Loucy (cell line): ENCODE data around the gene LIMA1.
"Not testable (repeated sequence)": the region's sequence is repeated elsewhere in the genome, so short reads cannot be mapped to it uniquely, and the experiment has no call there.

Experiments
- CTCF ChIP-seq: fragments of 200-600 bp; sonication (generic); conservative IDR thresholded peaks from 2 replicates; pipeline ENCODE4 v1.5.1; 2014; ENCODE audit warnings: mild to moderate bottlenecking, antibody characterized with exemption, low read length
- EZH2phosphoT487 ChIP-seq: fragments of 200-600 bp; IDR thresholded peaks from 2 replicates; pipeline ENCODE4 v1.6.1; 2018; ENCODE audit warnings: antibody characterized with exemption, mild to moderate bottlenecking, moderate library complexity, borderline replicate concordance

- not testable (repeated sequence) for TF ChIP-seq CTCF, EZH2phosphoT487
These were observed 28.7 kb upstream of the LIMA1 start for GRCh38 chr12:50311858-50312609.
